ENCODE measurements around the gene NLRC3.
A peak's percentile ranks its signal among the peaks of the same experiment; 100 is the strongest.
"Not testable (repeated sequence)": the region's sequence is repeated elsewhere in the genome, so short reads cannot be mapped to it uniquely, and the experiment has no call there.

Gene NLRC3

DNA sequence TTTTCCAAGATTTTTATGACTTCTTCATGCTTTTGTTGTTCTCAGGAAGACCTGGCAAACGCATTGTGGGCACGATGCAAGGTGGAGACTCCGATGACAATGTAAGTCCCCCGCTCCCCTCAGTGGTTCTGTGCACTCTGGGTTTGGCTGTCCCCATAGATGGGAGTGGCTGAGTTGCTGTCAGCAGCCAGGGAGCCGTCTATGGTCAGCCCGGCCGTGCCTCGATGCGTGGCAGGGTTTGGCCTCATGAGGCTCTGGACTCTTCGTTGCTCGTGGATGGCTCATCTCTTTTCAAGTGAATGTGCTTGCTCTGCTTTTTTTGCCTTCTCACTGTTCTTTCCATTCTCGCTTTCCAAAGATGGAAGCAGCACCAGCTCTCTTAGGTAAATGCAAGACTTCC lies 44.5 kb downstream of the NLRC3 start:
- peaks cover 29 to 84% (median 61%) of the 10 kb centered on the region in 11 experiments for H3K36me3 ChIP-seq
- H3K9ac ChIP-seq, result no peak overlapping the region
- no peak for TF ChIP-seq Cebpa-rat (IDR thresholded peaks at IDR 0.05)
- H3K27me3 ChIP-seq, result no peaks in the 10 kb centered on the region
- H3K4me1 ChIP-seq, result no peaks in the 10 kb centered on the region
- H3K4me2 ChIP-seq, result no peak overlapping the region
- H3K9me3 ChIP-seq (replicated peaks in 1 of 11), result no peaks in the 10 kb centered on the region
- H4K20me1 ChIP-seq, result peaks cover 0 to 30% (median 0%) of the 10 kb centered on the region in 11 experiments; a peak in 6 of 22 replicates
- no peak overlapping the region for H3K4me3 ChIP-seq
- H3K27ac ChIP-seq, result no peak overlapping the region

DNA sequence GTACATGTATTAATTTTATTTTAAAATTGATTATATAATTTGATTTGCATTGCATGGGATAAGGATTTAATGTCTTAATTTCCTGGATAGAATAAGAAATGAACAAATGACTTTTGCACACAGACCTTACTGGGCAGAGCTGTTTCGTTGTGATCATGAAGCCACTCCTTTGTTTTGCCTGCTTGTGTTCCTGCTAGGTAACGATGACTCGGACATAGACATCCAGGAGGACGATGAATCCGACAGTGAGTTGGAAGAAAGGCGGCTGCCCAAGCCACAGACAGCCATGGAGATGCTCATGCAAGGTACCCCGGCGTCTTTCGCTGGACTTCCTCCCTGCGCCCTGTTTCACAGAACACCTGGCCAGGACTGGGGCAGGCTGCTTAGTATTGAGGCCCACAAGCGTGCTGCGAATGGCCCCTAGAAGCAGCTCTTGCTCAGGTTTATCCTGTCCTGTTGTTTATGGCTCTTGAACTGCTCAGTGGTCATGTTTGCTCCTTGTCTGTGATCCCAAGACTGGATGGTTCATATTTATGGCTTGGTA lies 46.8 kb downstream of the NLRC3 start:
- Histone ChIP-seq H3K9ac (no peak overlapping the region), H3K36me3 (peaks cover 29 to 73% (median 44%) of the 10 kb centered on the region in 11 experiments), H4K20me1 (peaks cover 0 to 28% (median 0%) of the 10 kb centered on the region in 11 experiments; a peak in 6 of 22 replicates), H3K4me2 (no peak overlapping the region), H3K4me3 (no peak overlapping the region), H3K4me1 (peaks cover 5 to 12% (median 9%) of the 10 kb centered on the region in 10 experiments; a peak in 13 of 20 replicates), H3K27ac (no peak overlapping the region), H3K27me3 (no peaks in the 10 kb centered on the region), H3K9me3 (replicated peaks in 1 of 11) (no peaks in the 10 kb centered on the region)
- TF ChIP-seq Cebpa-rat (IDR thresholded peaks at IDR 0.05), result no peak

DNA sequence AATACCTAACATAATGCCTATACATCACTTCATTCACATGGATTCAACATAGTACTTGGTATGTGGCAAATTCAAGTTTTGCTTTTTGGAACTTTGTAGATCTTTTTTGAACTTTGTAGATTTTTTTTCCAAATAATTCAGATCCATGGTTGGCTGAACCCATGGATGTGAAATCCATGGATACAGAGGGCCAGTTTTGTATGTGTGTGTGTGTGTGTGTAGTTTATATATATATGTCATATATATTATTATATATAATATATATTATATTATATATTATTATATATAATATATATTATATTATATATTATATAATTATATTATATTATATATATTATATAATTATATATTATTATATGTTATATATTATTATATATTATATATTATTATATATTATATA lies 48.0 kb downstream of the NLRC3 start:
- no peaks in the 10 kb centered on the region for H3K9me3 ChIP-seq (replicated peaks in 1 of 11)
- H4K20me1 ChIP-seq, result peaks cover 0 to 17% (median 0%) of the 10 kb centered on the region in 11 experiments; a peak in 4 of 22 replicates
- H3K36me3 ChIP-seq, result peaks cover 29 to 78% (median 51%) of the 10 kb centered on the region in 11 experiments
- H3K4me2 ChIP-seq, result no peak overlapping the region
- peaks cover 5 to 12% (median 9%) of the 10 kb centered on the region in 10 experiments; a peak in 13 of 20 replicates for H3K4me1 ChIP-seq
- H3K27me3 ChIP-seq, result no peaks in the 10 kb centered on the region
- no peak overlapping the region for H3K27ac ChIP-seq
- H3K9ac ChIP-seq, result no peak overlapping the region
- no peak for TF ChIP-seq Cebpa-rat (IDR thresholded peaks at IDR 0.05)
- no peak overlapping the region for H3K4me3 ChIP-seq

DNA sequence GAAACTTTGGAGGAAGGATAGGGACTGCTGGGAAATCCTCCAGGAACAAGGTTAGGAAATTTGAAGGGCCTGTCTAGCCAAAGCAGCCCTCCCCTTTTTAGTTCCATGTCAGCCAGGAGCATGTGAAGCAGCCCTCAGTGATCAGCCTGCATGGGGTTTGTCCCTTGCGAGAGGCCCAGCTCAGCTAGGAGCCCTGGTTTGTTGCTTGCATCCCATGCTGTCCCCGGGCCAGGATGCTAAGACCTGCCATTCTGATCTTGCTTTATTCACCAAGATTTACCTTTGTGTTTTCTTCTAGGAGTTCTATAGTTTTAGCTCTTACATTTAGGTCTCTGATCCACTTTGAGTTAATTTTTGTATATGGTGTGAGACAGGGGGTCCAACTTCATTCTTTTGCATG lies 48.8 kb downstream of the NLRC3 start:
- Histone ChIP-seq H3K9ac (no peak overlapping the region), H3K4me2 (no peak overlapping the region), H3K27me3 (no peaks in the 10 kb centered on the region), H3K4me1 (peaks cover 5 to 12% (median 9%) of the 10 kb centered on the region in 10 experiments; a peak in 13 of 20 replicates), H3K27ac (no peak overlapping the region), H4K20me1 (peaks cover 0 to 9% (median 0%) of the 10 kb centered on the region in 11 experiments; a peak in 4 of 22 replicates), H3K36me3 (peaks cover 37 to 78% (median 54%) of the 10 kb centered on the region in 11 experiments), H3K9me3 (replicated peaks in 1 of 11) (no peaks in the 10 kb centered on the region), H3K4me3 (no peak overlapping the region)
- TF ChIP-seq Cebpa-rat (IDR thresholded peaks at IDR 0.05), result no peak

DNA sequence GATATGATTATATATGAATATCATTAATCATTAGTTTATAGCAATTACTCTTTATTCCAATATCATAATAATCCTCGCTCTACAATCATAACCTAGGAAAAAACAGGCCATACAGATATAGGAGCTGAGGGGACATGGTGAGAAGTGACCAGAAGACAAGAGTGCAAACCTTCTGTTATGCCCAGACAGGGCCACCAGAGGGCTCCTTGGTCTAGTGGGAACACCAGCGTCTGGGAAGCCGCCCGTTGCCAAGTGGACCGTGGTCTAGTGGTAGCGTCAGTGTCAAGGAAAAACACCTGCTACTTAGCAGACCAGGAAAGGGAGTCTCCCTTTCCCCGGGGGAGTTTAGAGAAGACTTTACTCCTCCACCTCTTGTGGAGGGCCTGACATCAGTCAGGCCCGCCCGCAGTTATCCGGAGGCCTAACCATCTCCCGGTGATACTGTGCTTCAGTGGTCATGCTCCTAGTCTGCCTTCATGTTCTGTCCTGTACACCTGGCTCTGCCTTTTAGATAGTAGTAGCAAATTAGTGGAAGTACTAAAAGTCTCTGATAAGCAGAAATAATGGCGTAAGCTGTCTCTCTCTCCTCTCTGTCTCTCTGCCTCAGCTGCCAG lies 49.9 kb downstream of the NLRC3 start:
- peaks cover 35 to 78% (median 50%) of the 10 kb centered on the region in 11 experiments for H3K36me3 ChIP-seq
- not testable (repeated sequence) for H4K20me1 ChIP-seq; H3K4me3 ChIP-seq; H3K27ac ChIP-seq; H3K9me3 ChIP-seq (replicated peaks in 1 of 11); H3K9ac ChIP-seq; H3K27me3 ChIP-seq
- H3K4me2 ChIP-seq, result peak overlapping the region in 2 of 11 experiments; percentile 13 to 23; a peak in 1 of 22 replicates
- H3K4me1 ChIP-seq, result peaks cover 5 to 12% (median 9%) of the 10 kb centered on the region in 10 experiments; a peak in 13 of 20 replicates

DNA sequence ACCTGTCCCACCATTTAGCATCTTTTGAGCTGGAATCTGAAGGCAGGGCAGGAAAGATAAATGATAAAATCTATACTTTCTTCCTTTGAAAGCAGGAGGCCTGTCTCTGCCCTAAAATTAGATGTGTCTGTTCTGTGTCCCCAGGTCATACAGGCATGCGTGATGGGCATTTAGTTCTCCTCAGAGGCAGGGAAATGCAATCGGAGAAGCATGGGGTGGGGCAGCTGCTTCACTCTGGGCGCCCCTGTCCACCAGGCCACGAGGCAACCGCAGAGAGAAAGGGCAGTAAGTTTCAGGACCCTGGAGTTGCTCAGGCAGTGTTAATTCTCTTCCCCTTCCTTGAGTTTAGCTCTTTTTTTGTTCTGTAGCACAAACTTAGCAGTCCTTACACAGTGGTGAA lies 51.3 kb downstream of the NLRC3 start:
- peaks cover 32 to 75% (median 49%) of the 10 kb centered on the region in 11 experiments for H3K36me3 ChIP-seq

DNA sequence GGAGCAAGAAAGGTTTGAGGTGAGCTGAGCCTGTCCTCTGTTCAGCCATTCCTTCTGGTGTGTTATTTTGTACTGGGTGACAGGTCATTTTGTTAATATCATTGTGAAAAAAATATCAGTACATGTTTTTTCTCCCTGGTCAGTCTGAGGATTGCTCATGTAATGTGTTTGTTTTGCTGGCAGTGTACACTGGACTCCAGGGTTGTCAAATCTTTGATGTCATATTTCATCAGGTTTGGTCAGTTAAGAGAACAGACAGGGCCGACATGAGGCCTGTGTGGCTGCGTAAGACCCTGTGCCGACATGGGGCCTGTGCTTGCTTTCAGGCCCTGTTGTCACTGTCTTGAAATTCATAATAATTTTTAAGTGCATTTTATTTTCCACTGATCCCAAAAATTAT lies 53.9 kb downstream of the NLRC3 start:
- H3K9me3 ChIP-seq (replicated peaks in 1 of 11), result no peaks in the 10 kb centered on the region
- peaks cover 5 to 12% (median 9%) of the 10 kb centered on the region in 10 experiments; a peak in 13 of 20 replicates for H3K4me1 ChIP-seq
- H3K27ac ChIP-seq, result no peak overlapping the region
- peaks cover 0 to 6% (median 0%) of the 10 kb centered on the region in 11 experiments; a peak in 4 of 22 replicates for H4K20me1 ChIP-seq
- no peak overlapping the region for H3K4me2 ChIP-seq
- H3K4me3 ChIP-seq, result no peak overlapping the region
- H3K27me3 ChIP-seq, result no peaks in the 10 kb centered on the region
- no peak overlapping the region for H3K9ac ChIP-seq
- TF ChIP-seq Cebpa-rat (IDR thresholded peaks at IDR 0.05), result no peak
- peaks cover 36 to 84% (median 57%) of the 10 kb centered on the region in 11 experiments for H3K36me3 ChIP-seq

More for the DNA sequence above, 51.3 kb downstream of the NLRC3 start:
- H3K9ac ChIP-seq, result peak overlapping the region in 9 of 11 experiments; percentile 7 to 54 (median 29); a peak in 10 of 22 replicates
- peaks cover 5 to 12% (median 9%) of the 10 kb centered on the region in 10 experiments; a peak in 13 of 20 replicates for H3K4me1 ChIP-seq
- TF ChIP-seq Cebpa-rat (IDR thresholded peaks at IDR 0.05), result no peak
- peak overlapping the region in 4 of 11 experiments; percentile 1 to 24 (median 18); a peak in 4 of 22 replicates for H3K4me2 ChIP-seq
- no peaks in the 10 kb centered on the region for H3K9me3 ChIP-seq (replicated peaks in 1 of 11)
- H3K27me3 ChIP-seq, result no peaks in the 10 kb centered on the region
- H3K27ac ChIP-seq, result peak overlapping the region in 2 of 11 experiments; percentile 22 to 25; a peak in 1 of 22 replicates
- H3K4me3 ChIP-seq, result no peak overlapping the region
- H4K20me1 ChIP-seq, result peaks cover 0 to 6% (median 0%) of the 10 kb centered on the region in 11 experiments; a peak in 4 of 22 replicates

DNA sequence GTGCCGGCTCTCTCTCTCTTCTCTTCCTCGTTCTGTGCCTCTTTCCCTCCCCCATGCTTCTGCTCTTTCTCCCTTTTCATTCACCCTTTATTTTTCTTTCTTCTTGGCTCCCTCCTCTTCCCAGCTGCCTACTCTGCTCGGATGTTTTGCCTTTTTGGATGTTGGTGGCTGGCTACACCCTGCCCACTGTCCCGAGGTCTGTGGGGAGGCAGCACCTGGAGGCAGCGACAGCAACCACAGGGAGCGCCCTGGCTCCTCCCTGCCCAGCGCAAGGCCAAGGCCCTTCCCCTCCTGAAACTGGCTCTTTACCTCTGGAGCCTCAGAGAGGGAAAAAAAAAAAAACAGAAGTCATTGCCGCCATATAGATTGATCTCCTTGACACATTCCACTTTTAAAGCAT lies 56.4 kb downstream of the NLRC3 start:
- Histone ChIP-seq H4K20me1 (no peaks in the 10 kb centered on the region; a peak in 1 of 22 replicates), H3K4me1 (peaks cover under 1 to 2% (median 2%) of the 10 kb centered on the region in 10 experiments; a peak in 9 of 20 replicates), H3K36me3 (peaks cover 54 to 96% (median 78%) of the 10 kb centered on the region in 11 experiments), H3K9ac (no peak overlapping the region), H3K27ac (no peak overlapping the region), H3K27me3 (no peaks in the 10 kb centered on the region), H3K4me2 (no peak overlapping the region), H3K4me3 (no peak overlapping the region), H3K9me3 (replicated peaks in 1 of 11) (no peaks in the 10 kb centered on the region)
- no peak for TF ChIP-seq Cebpa-rat (IDR thresholded peaks at IDR 0.05)

DNA sequence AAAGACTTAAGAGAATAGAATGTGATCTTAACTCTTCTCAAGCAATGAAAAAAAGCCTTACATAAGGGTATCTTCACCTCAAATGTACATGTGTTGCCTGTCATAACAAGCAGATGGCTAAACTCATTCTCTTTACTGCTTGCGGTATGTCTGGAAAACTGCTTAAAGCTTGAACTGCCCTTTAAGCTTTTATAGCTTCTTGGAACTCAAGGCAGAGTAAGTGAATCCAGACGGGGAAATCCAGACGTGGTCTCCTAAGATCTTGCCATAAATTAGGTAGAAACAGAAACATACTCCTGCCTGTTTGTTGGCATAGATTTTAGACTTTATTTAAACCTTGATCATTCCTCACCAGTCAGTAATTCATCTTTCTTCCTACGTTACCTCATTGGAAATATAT lies 56.8 kb downstream of the NLRC3 start:
- Histone ChIP-seq H4K20me1 (no peaks in the 10 kb centered on the region; a peak in 1 of 22 replicates), H3K27ac (no peak overlapping the region), H3K36me3 (peaks cover 56 to 98% (median 80%) of the 10 kb centered on the region in 11 experiments), H3K4me2 (no peak overlapping the region), H3K9me3 (replicated peaks in 1 of 11) (no peaks in the 10 kb centered on the region), H3K4me3 (no peak overlapping the region), H3K9ac (no peak overlapping the region), H3K27me3 (no peaks in the 10 kb centered on the region), H3K4me1 (no peaks in the 10 kb centered on the region)
- TF ChIP-seq Cebpa-rat (IDR thresholded peaks at IDR 0.05), result no peak

All from BLaER1 treated with 17β-estradiol and CSF1 and Interleukin-3, amounts not matched to agents 10 nM and 100 nM (cell line).